Measurements from ENCODE around the gene CDC23.
A peak's percentile ranks its signal among the peaks of the same experiment; 100 is the strongest.

Gene CDC23

GRCh38 chr5:138178516-138179276, 34.4 kb downstream of the CDC23 start, which contains the start of the genes BRD8 and KIF20A (continued):
- TF ChIP-seq PBX3 (CRISPR knock-in tag; IDR thresholded peaks at IDR 0.05): no peak
- peak; percentile 70 for TF ChIP-seq ZXDB (tag by site-specific recombination; IDR thresholded peaks at IDR 0.05)
- TF ChIP-seq ZNF366 (tag by site-specific recombination; conservative IDR thresholded peaks at IDR 0.05): no peak
- no peak for TF ChIP-seq ZNF776 (tag by site-specific recombination; IDR thresholded peaks at IDR 0.05; ENCODE audit: borderline replicate concordance)
- TF ChIP-seq KLF1 (tag by site-specific recombination; IDR thresholded peaks at IDR 0.05): no peak
- TF ChIP-seq INSM2 (tag by site-specific recombination; IDR thresholded peaks at IDR 0.05): no peak
- TF ChIP-seq ZNF639 (tag by site-specific recombination; IDR thresholded peaks at IDR 0.05): peak; percentile 35
- no peak for TF ChIP-seq ZSCAN23 (tag by site-specific recombination; IDR thresholded peaks at IDR 0.05)
- TF ChIP-seq KLF17 (tag by site-specific recombination; IDR thresholded peaks at IDR 0.05): 0 out of 2 replicates have a peak, but pooled peaks have one; percentile 45
- no peak for TF ChIP-seq ZNF324 (tag by site-specific recombination; IDR thresholded peaks at IDR 0.05)
- TF ChIP-seq ZNF175 (tag by site-specific recombination; IDR thresholded peaks at IDR 0.05): no peak
- no peak for TF ChIP-seq ZNF19 (tag by site-specific recombination; IDR thresholded peaks at IDR 0.05; ENCODE audit: low read depth)
- no peak for TF ChIP-seq ZNF146 (tag by site-specific recombination; IDR thresholded peaks at IDR 0.05)
- no peak for TF ChIP-seq ZNF311 (tag by site-specific recombination; IDR thresholded peaks at IDR 0.05; ENCODE audit: borderline replicate concordance)
- no peak for TF ChIP-seq ZNF624 (tag by site-specific recombination; IDR thresholded peaks at IDR 0.05)
- no peak for TF ChIP-seq ZNF510 (tag by site-specific recombination; IDR thresholded peaks at IDR 0.05; ENCODE audit: insufficient replicate concordance)
- TF ChIP-seq WT1 (tag by site-specific recombination; IDR thresholded peaks at IDR 0.05): no peak
- no peak for TF ChIP-seq ZNF266 (tag by site-specific recombination; IDR thresholded peaks at IDR 0.05; ENCODE audit: low read depth)
- no peak for TF ChIP-seq ZNF157 (tag by site-specific recombination; IDR thresholded peaks at IDR 0.05)
- no peak for TF ChIP-seq ZNF140 (tag by site-specific recombination; IDR thresholded peaks at IDR 0.05)
- no peak for TF ChIP-seq ZNF184 (tag by site-specific recombination; IDR thresholded peaks at IDR 0.05)
- TF ChIP-seq TRIM28 (IDR thresholded peaks at IDR 0.05; ENCODE audit: borderline replicate concordance, low read length): peak; percentile 84
- TF ChIP-seq ZNF24 (tag by site-specific recombination; IDR thresholded peaks at IDR 0.05): peak; percentile 49; the same call in 1 of the 2 replicates
- TF ChIP-seq ZSCAN5A (tag by site-specific recombination; IDR thresholded peaks at IDR 0.05): no peak
- peak; percentile 36; the same call in 1 of the 2 replicates for TF ChIP-seq ZNF843 (tag by site-specific recombination; IDR thresholded peaks at IDR 0.05)
- TF ChIP-seq PRDM2 (tag by site-specific recombination; IDR thresholded peaks at IDR 0.05; ENCODE audit: borderline replicate concordance): no peak
- TF ChIP-seq SP7 (tag by site-specific recombination; IDR thresholded peaks at IDR 0.05): peak; percentile 26; the same call in 1 of the 2 replicates
- 0 out of 2 replicates have a peak, but pooled peaks have one; percentile 14 for TF ChIP-seq OVOL3 (tag by site-specific recombination; IDR thresholded peaks at IDR 0.05)

Data from HEK293 (cell line).